Epithelial cell of proximal tubule (primary cell): ENCODE measurements around the gene HOXD4. TPM values are rescaled to one million over a fixed set of nuclear protein-coding genes. Genes with fewer than 3 reads are reported as not detected.

Experiments used
- DNase-seq: peaks from one replicate; pipeline ENCODE4 v3.0.0-alpha.2; 2011; ENCODE audit warnings: low read depth
- H3K4me3 ChIP-seq: 2 replicates; pipeline ENCODE4 v1.5.1; 2011; ENCODE audit warnings: low read depth, mild to moderate bottlenecking, low read length
- total RNA-seq: library from RNA; depleted of rRNA; stranded (reverse); fragments of >200 nt; gene quantifications from 2 replicates; pipeline ENCODE4 v1.2.3, GENCODE V29; 2015
- TF ChIP-seq, protein P1 (sequence below): conservative IDR thresholded peaks from 2 replicates; pipeline ENCODE4 v1.5.1; 2012; ENCODE audit warnings: low read depth, mild to moderate bottlenecking, low read length

Gene HOXD4
- total RNA-seq, 1 donor from 2014 or later = 28.0 TPM

GRCh38 chr2:176166272-176166671, 14.9 kb downstream of the HOXD4 start:
- H3K4me3 ChIP-seq = no peak overlapping the region
- no peak for DNase-seq
- TF ChIP-seq, protein P1, sequence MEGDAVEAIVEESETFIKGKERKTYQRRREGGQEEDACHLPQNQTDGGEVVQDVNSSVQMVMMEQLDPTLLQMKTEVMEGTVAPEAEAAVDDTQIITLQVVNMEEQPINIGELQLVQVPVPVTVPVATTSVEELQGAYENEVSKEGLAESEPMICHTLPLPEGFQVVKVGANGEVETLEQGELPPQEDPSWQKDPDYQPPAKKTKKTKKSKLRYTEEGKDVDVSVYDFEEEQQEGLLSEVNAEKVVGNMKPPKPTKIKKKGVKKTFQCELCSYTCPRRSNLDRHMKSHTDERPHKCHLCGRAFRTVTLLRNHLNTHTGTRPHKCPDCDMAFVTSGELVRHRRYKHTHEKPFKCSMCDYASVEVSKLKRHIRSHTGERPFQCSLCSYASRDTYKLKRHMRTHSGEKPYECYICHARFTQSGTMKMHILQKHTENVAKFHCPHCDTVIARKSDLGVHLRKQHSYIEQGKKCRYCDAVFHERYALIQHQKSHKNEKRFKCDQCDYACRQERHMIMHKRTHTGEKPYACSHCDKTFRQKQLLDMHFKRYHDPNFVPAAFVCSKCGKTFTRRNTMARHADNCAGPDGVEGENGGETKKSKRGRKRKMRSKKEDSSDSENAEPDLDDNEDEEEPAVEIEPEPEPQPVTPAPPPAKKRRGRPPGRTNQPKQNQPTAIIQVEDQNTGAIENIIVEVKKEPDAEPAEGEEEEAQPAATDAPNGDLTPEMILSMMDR = no peak

DNA sequence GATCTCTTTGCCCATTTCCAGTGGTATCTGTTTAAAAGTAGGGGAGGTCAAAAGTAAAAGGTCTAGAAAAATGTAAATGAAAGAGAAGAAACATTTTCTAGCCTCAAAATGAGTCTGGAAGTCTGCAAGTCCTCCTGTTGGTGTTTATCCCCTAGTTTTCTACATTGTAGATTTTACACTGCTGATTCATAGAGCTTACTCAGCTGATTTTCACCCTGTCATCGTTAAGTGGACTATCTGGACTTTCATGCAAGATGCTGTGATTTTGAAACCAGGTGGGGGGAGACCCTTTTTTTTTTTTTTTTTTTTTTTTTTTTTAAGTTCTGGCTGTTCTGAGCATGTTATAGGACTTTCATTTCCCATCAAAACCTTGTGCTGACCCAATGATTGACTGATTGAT, 16.0 kb downstream of the HOXD4 start:
- H3K4me3 ChIP-seq = no peak overlapping the region
- TF ChIP-seq, protein P1 = no peak
- DNase-seq = no peak

GRCh38 chr2:176169181-176169580, 17.8 kb downstream of the HOXD4 start:
- TF ChIP-seq, protein P1 = no peak
- no peak overlapping the region for H3K4me3 ChIP-seq
- DNase-seq = no peak

- no peak for DNase-seq
- TF ChIP-seq, protein P1 = no peak
- H3K4me3 ChIP-seq = no peak overlapping the region
Observed at GRCh38 chr2:176169711-176170110, 18.4 kb downstream of the HOXD4 start.

- TF ChIP-seq, protein P1 = no peak
- DNase-seq = no peak
- no peak overlapping the region for H3K4me3 ChIP-seq
Observed at GRCh38 chr2:176170602-176171305, 19.4 kb downstream of the HOXD4 start.

DNA sequence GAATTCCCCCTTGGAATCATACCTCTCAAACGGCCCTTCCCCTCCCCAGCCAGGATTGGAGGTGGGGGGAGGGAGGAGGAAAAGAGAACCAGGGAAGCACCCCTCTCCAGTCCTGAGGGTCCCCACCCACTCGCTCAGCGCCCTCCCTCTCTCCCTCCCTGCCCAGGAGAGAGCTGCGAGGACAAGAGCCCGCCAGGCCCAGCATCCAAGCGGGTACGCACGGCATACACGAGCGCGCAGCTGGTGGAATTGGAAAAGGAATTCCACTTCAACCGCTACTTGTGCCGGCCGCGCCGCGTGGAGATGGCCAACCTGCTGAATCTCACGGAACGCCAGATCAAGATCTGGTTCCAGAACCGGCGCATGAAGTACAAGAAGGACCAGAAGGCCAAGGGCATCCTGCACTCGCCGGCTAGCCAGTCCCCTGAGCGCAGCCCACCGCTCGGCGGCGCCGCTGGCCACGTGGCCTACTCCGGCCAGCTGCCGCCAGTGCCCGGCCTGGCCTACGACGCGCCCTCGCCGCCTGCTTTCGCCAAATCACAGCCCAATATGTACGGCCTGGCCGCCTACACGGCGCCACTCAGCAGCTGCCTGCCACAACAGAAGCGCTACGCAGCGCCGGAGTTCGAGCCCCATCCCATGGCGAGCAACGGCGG, 20.1 kb downstream of the HOXD4 start:
- TF ChIP-seq, protein P1 = no peak
- H3K4me3 ChIP-seq = peak overlapping the region; percentile 39
- no peak for DNase-seq
